H4 (cell line): ENCODE measurements around the gene AADAC. TPM values are rescaled to one million over a fixed set of nuclear protein-coding genes. Genes with fewer than 3 reads are reported as not detected.
"Not testable (repeated sequence)": the region's sequence is repeated elsewhere in the genome, so short reads cannot be mapped to it uniquely, and the experiment has no call there.

Source experiments
- DNase-seq: peaks from one replicate; pipeline ENCODE4 v3.0.0-alpha.2; 2015; ENCODE audit warnings: low spot score
- total RNA-seq: library from RNA; depleted of rRNA; stranded (reverse); fragments of >200 nt; shearing (Covaris generic); gene quantifications from 2 replicates; pipeline ENCODE4 v1.2.3, GENCODE V29; 2014; rRNA removed

AADAC gene
- total RNA-seq, 1 experiment from 2014 or later, result 0.08 TPM

GRCh38 chr3:151856118-151856517 lies 42.2 kb downstream of the AADAC start:
- DNase-seq, result no peak

GRCh38 chr3:151856641-151857040 lies 42.7 kb downstream of the AADAC start:
- DNase-seq, result no peak

- no peak for DNase-seq
Observed at GRCh38 chr3:151859233-151859673, 45.3 kb downstream of the AADAC start.

- no peak for DNase-seq
Observed at GRCh38 chr3:151859905-151860304, 46.0 kb downstream of the AADAC start.

DNA sequence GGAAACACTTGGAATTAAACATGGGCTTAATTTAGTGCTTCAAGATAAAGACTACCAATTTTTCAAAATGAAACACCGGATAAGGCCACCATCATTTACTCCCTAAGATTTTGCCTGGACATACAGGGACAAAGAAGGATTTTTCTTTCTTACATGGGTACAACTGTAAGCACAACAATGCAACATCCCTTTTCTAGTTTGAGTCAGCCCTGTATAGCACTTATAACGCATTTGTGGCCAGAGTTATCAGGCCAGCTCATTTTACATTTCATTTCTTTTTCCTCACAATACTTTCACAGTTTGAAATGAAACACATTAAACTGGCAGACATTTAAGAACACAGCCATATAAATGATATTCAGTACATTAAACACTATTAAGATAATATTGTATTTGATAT lies 49.7 kb downstream of the AADAC start:
- DNase-seq, result no peak

GRCh38 chr3:151864423-151865101 lies 50.6 kb downstream of the AADAC start:
- peak; percentile 30 for DNase-seq

- no peak for DNase-seq
Observed at GRCh38 chr3:151866711-151867410, 52.9 kb downstream of the AADAC start.

GRCh38 chr3:151867666-151868065 lies 53.8 kb downstream of the AADAC start:
- no peak for DNase-seq

- no peak for DNase-seq
Observed at GRCh38 chr3:151869181-151869580, 55.3 kb downstream of the AADAC start.

DNA sequence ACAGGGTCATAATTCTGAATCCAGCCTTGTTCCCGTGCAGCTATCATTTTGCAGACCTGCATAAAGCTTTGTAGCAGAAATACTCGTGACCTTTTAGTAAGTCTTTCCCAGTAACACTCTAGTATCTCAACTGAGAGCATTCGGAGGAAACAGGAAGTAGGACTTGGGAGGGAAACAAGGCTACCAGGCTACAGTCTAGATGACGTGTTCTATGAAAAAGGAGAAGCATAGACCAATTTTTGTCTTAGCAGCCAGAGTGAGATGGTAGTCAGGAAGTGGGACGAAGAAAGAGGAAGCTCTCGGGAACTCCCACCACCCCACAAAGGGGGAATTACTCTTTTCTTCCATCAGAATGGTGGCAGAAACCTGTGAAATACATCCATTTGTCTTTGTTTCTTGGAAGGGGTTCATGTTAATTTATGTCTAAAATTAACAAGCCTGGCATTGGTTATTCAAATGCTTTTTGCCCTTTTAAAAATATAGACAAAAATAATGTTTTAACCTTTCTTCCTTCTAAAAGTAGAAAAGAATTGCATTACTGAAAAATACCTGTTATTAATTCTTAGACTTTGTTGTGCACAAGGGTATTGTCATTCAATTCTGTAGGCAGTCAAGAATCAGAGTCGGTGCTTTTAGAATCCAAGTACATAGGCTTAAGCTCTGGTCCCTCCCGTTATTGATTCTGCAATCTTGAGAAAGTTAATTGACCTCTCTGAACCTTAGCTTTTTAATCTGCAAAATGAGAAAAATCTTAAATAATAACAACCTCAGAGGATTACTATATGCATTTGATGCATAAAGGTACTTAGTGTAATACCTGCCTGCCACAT lies 57.9 kb downstream of the AADAC start:
- DNase-seq, result no peak

GRCh38 chr3:151873398-151873797 lies 59.5 kb downstream of the AADAC start, which contains the start of gene SUCNR1:
TSS of gene SUCNR1 (plus strand) at chr3:151873643. CDS start at chr3:151879893, 6,250 bp downstream.
- no peak for DNase-seq

DNA sequence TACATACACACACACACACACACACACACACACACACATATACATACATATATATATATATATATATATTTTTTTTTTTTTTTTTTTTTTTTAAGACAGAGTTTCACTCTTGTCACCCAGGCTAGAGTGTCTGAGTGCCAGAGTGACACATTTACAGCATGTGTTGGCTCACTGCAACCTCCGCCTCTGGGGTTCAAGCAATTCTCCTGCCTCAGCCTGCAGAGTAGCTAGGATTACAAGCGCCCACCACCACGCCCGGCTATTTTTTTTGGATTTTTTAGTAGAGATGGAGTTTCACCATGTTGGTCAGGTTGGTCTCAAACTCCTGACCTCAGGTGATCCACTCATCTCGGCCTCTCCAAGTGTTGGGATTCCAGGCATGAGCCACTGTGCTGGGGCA lies 60.2 kb downstream of the AADAC start:
- not testable (repeated sequence) for DNase-seq

- peak; percentile 52 for DNase-seq
Observed at GRCh38 chr3:151875759-151876158, 61.8 kb downstream of the AADAC start.

- no peak for DNase-seq
Observed at GRCh38 chr3:151877269-151877668, 63.4 kb downstream of the AADAC start.

Other genes starting within 250 kb of the AADAC start
- gene AADACL2, start 80.2 kb upstream of the AADAC start, total RNA-seq, result not detected in 2 replicates
- 0.70 and 1.2 TPM in 2 replicates for gene SUCNR1, start 59.5 kb downstream of the AADAC start, total RNA-seq